GM18517 (cell line): ENCODE results near the gene IL23R.

ENCODE experiments used
- ATAC-seq: cut with Tn5 transposase; IDR thresholded peaks from one replicate; pipeline ENCODE4 v1.9.1; 2021; ENCODE audit warnings: mild to moderate bottlenecking, moderate library complexity; ENCODE audit not compliant: unreplicated experiment

Gene IL23R

GRCh38 chr1:67228791-67229190 lies 62.5 kb downstream of the IL23R start:
- no peak for ATAC-seq

- no peak for ATAC-seq
Observed at GRCh38 chr1:67230539-67230938, 64.3 kb downstream of the IL23R start.

GRCh38 chr1:67236277-67236676 lies 70.0 kb downstream of the IL23R start:
- ATAC-seq, result no peak

GRCh38 chr1:67239738-67240137 lies 73.5 kb downstream of the IL23R start:
- no peak for ATAC-seq

GRCh38 chr1:67241200-67241746 lies 75.0 kb downstream of the IL23R start:
- ATAC-seq, result no peak

- no peak for ATAC-seq
Observed at GRCh38 chr1:67242016-67242415, 75.8 kb downstream of the IL23R start.

- ATAC-seq, result no peak
Observed at GRCh38 chr1:67250051-67250653, 83.9 kb downstream of the IL23R start.

- ATAC-seq, result no peak
Observed at GRCh38 chr1:67256291-67257172, 90.3 kb downstream of the IL23R start.

GRCh38 chr1:67257173-67257535 lies 90.9 kb downstream of the IL23R start:
- ATAC-seq, result no peak

- ATAC-seq, result no peak
Observed at GRCh38 chr1:67261680-67262079, 95.4 kb downstream of the IL23R start.

- ATAC-seq, result no peak
Observed at GRCh38 chr1:67262735-67263134, 96.5 kb downstream of the IL23R start.

GRCh38 chr1:67264152-67264551 lies 97.9 kb downstream of the IL23R start:
- ATAC-seq, result no peak

GRCh38 chr1:67264899-67265298 lies 98.6 kb downstream of the IL23R start:
- peak; percentile 66 for ATAC-seq

- no peak for ATAC-seq
Observed at GRCh38 chr1:67269061-67269460, 102.8 kb downstream of the IL23R start.

- ATAC-seq, result no peak
Observed at GRCh38 chr1:67270541-67270940, 104.3 kb downstream of the IL23R start.

- no peak for ATAC-seq
Observed at GRCh38 chr1:67273591-67273990, 107.3 kb downstream of the IL23R start.

- ATAC-seq, result no peak
Observed at GRCh38 chr1:67274623-67275325, 108.5 kb downstream of the IL23R start.

- ATAC-seq, result no peak
Observed at GRCh38 chr1:67280696-67281095, 114.4 kb downstream of the IL23R start.

- ATAC-seq, result no peak
Observed at GRCh38 chr1:67281244-67281643, 115.0 kb downstream of the IL23R start.

- ATAC-seq, result peak; percentile 95
Observed at GRCh38 chr1:67285780-67286488, 119.7 kb downstream of the IL23R start.

- no peak for ATAC-seq
Observed at GRCh38 chr1:67290236-67290635, 124.0 kb downstream of the IL23R start.
